GM13977 (cell line): ENCODE results near the gene PLCB1.

Experiments
- DNase-seq: peaks from one replicate; pipeline ENCODE4 v3.0.0; 2012; ENCODE audit warnings: low spot score
- CTCF ChIP-seq: IDR thresholded peaks from 2 replicates; pipeline ENCODE4 v1.5.1; 2012; ENCODE audit warnings: mild to moderate bottlenecking, control low read depth; ENCODE audit not compliant: insufficient read depth; ENCODE audit errors: extremely low read depth, missing control alignments
- in situ Hi-C: fragments of 300-500 bp; cut with MboI; formaldehyde crosslinking; loops from one replicate; pipeline ENCODE4 v1.12.0; 2022; ENCODE audit warnings: low sequenced_read_pairs, low pct_unique_long_range_greater_than_20kb, mixed read lengths, inconsistent platforms; ENCODE audit not compliant: unreplicated experiment

The PLCB1 gene

GRCh38 chr20:8933381-8933807 lies 801.3 kb downstream of the PLCB1 start:
- in situ Hi-C loops, result no loop called here
- TF ChIP-seq CTCF, result no peak
- DNase-seq, result no peak

GRCh38 chr20:8934362-8934761 lies 802.3 kb downstream of the PLCB1 start:
- no peak for DNase-seq
- in situ Hi-C loops, result no loop called here
- TF ChIP-seq CTCF, result no peak
